ENCODE measurements around the gene TDRD12.

- TF ChIP-seq, protein P1, sequence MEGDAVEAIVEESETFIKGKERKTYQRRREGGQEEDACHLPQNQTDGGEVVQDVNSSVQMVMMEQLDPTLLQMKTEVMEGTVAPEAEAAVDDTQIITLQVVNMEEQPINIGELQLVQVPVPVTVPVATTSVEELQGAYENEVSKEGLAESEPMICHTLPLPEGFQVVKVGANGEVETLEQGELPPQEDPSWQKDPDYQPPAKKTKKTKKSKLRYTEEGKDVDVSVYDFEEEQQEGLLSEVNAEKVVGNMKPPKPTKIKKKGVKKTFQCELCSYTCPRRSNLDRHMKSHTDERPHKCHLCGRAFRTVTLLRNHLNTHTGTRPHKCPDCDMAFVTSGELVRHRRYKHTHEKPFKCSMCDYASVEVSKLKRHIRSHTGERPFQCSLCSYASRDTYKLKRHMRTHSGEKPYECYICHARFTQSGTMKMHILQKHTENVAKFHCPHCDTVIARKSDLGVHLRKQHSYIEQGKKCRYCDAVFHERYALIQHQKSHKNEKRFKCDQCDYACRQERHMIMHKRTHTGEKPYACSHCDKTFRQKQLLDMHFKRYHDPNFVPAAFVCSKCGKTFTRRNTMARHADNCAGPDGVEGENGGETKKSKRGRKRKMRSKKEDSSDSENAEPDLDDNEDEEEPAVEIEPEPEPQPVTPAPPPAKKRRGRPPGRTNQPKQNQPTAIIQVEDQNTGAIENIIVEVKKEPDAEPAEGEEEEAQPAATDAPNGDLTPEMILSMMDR (IDR thresholded peaks at IDR 0.05): no peak
- TF ChIP-seq POLR2A (IDR thresholded peaks at IDR 0.05): no peak
Observed at GRCh38 chr19:32814624-32815023, 95.1 kb downstream of the TDRD12 start.
